Measurements from ENCODE around the gene RAB8A. TPM values are rescaled to one million over a fixed set of nuclear protein-coding genes. Genes with fewer than 3 reads are reported as not detected.
"Not testable (repeated sequence)": the region's sequence is repeated elsewhere in the genome, so short reads cannot be mapped to it uniquely, and the experiment has no call there.

RAB8A gene
- total RNA-seq, 2 donors from 2014 or later = 40.5 to 41.5 TPM

GRCh38 chr19:16115301-16116039, 3.8 kb downstream of the RAB8A start:
- Histone ChIP-seq H3K27me3 (replicated peaks; ENCODE audit: insufficient read depth) (no peaks in the 10 kb centered on the region), H3K27ac (no peak overlapping the region), H3K9me3 (no peaks in the 10 kb centered on the region), H3K4me3 (no peak overlapping the region), H3K4me1 (ENCODE audit: control insufficient read depth in 1 of 2, low read depth in 2 of 2) (peaks cover 14 to 36% of the 10 kb centered on the region in 2 donors), H3K36me3 (peaks cover 17% of the 10 kb centered on the region)
- TF ChIP-seq CTCF (IDR thresholded peaks at IDR 0.05) = no peak
- DNase-seq (ENCODE audit: low spot score) = no peak
- ATAC-seq (ENCODE audit: insufficient number of reproducible peaks, low FRiP score, low read depth) = no peak

GRCh38 chr19:16116067-16116466, 4.4 kb downstream of the RAB8A start:
- TF ChIP-seq CTCF (IDR thresholded peaks at IDR 0.05) = no peak
- H3K4me3 ChIP-seq = no peak overlapping the region
- H3K9me3 ChIP-seq = no peaks in the 10 kb centered on the region
- H3K36me3 ChIP-seq = peaks cover 18% of the 10 kb centered on the region
- peaks cover 10 to 36% of the 10 kb centered on the region in 2 donors for H3K4me1 ChIP-seq (ENCODE audit: control insufficient read depth in 1 of 2, low read depth in 2 of 2)
- H3K27me3 ChIP-seq (replicated peaks; ENCODE audit: insufficient read depth) = no peaks in the 10 kb centered on the region
- no peak for ATAC-seq (ENCODE audit: insufficient number of reproducible peaks, low FRiP score, low read depth)
- DNase-seq (ENCODE audit: low spot score) = no peak
- H3K27ac ChIP-seq = no peak overlapping the region

GRCh38 chr19:16117594-16118033, 5.9 kb downstream of the RAB8A start:
- TF ChIP-seq CTCF (IDR thresholded peaks at IDR 0.05) = no peak
- H3K27me3 ChIP-seq (replicated peaks; ENCODE audit: insufficient read depth) = no peaks in the 10 kb centered on the region
- no peak for ATAC-seq (ENCODE audit: insufficient number of reproducible peaks, low FRiP score, low read depth)
- no peaks in the 10 kb centered on the region for H3K9me3 ChIP-seq
- H3K4me3 ChIP-seq = no peak overlapping the region
- no peak for DNase-seq (ENCODE audit: low spot score)
- no peak overlapping the region for H3K27ac ChIP-seq
- H3K4me1 ChIP-seq (ENCODE audit: control insufficient read depth in 1 of 2, low read depth in 2 of 2) = peaks cover 6 to 29% of the 10 kb centered on the region in 2 donors
- H3K36me3 ChIP-seq = peaks cover 33% of the 10 kb centered on the region

- no peak overlapping the region for H3K27ac ChIP-seq
- peaks cover 40% of the 10 kb centered on the region for H3K36me3 ChIP-seq
- no peak for ATAC-seq (ENCODE audit: insufficient number of reproducible peaks, low FRiP score, low read depth)
- no peak overlapping the region for H3K4me3 ChIP-seq
- DNase-seq (ENCODE audit: low spot score) = no peak
- peaks cover 0 to 21% of the 10 kb centered on the region in 2 donors for H3K4me1 ChIP-seq (ENCODE audit: control insufficient read depth in 1 of 2, low read depth in 2 of 2)
- TF ChIP-seq CTCF (IDR thresholded peaks at IDR 0.05) = no peak
- no peaks in the 10 kb centered on the region for H3K9me3 ChIP-seq
- no peaks in the 10 kb centered on the region for H3K27me3 ChIP-seq (replicated peaks; ENCODE audit: insufficient read depth)
Measured at GRCh38 chr19:16118489-16119033, 6.9 kb downstream of the RAB8A start.

- Histone ChIP-seq H3K36me3 (peaks cover 47% of the 10 kb centered on the region), H3K4me1 (ENCODE audit: control insufficient read depth in 1 of 2, low read depth in 2 of 2) (peaks cover 0 to 16% of the 10 kb centered on the region in 2 donors)
- not testable (repeated sequence) for H3K4me3 ChIP-seq; H3K27me3 ChIP-seq (replicated peaks; ENCODE audit: insufficient read depth); ATAC-seq (ENCODE audit: insufficient number of reproducible peaks, low FRiP score, low read depth); DNase-seq (ENCODE audit: low spot score); H3K27ac ChIP-seq; H3K9me3 ChIP-seq
Measured at GRCh38 chr19:16119075-16119857, 7.6 kb downstream of the RAB8A start.

Measured in thoracic aorta (tissue), 2 donors.